D721Med (cell line): Measurements from ENCODE around the gene SSU72.

Experiments used
- DNase-seq: peaks from one replicate; pipeline ENCODE4 v3.0.0; 2011; ENCODE audit warnings: low spot score; ENCODE audit not compliant: insufficient read length
- FAIRE-seq: peaks from 2 replicates; lab custom pipeline; 2011; peaks lifted over from hg19 to GRCh38; lab: Jason Lieb, UNC
- TF ChIP-seq, protein P1 (sequence below): IDR thresholded peaks from 2 replicates; pipeline ENCODE4 v1.5.1; 2012; ENCODE audit warnings: mild to moderate bottlenecking, control low read depth; ENCODE audit not compliant: insufficient read depth; ENCODE audit errors: missing control alignments

The SSU72 gene

GRCh38 chr1:1577367-1578011, 2.8 kb upstream of the SSU72 start:
- DNase-seq = no peak
- TF ChIP-seq, protein P1, sequence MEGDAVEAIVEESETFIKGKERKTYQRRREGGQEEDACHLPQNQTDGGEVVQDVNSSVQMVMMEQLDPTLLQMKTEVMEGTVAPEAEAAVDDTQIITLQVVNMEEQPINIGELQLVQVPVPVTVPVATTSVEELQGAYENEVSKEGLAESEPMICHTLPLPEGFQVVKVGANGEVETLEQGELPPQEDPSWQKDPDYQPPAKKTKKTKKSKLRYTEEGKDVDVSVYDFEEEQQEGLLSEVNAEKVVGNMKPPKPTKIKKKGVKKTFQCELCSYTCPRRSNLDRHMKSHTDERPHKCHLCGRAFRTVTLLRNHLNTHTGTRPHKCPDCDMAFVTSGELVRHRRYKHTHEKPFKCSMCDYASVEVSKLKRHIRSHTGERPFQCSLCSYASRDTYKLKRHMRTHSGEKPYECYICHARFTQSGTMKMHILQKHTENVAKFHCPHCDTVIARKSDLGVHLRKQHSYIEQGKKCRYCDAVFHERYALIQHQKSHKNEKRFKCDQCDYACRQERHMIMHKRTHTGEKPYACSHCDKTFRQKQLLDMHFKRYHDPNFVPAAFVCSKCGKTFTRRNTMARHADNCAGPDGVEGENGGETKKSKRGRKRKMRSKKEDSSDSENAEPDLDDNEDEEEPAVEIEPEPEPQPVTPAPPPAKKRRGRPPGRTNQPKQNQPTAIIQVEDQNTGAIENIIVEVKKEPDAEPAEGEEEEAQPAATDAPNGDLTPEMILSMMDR = no peak
- FAIRE-seq = no peak

- DNase-seq (no peak), FAIRE-seq (no peak)
- TF ChIP-seq, protein P1 = peak; percentile 24
Observed at GRCh38 chr1:1573843-1574720, 581 bp downstream of the SSU72 start.

DNA sequence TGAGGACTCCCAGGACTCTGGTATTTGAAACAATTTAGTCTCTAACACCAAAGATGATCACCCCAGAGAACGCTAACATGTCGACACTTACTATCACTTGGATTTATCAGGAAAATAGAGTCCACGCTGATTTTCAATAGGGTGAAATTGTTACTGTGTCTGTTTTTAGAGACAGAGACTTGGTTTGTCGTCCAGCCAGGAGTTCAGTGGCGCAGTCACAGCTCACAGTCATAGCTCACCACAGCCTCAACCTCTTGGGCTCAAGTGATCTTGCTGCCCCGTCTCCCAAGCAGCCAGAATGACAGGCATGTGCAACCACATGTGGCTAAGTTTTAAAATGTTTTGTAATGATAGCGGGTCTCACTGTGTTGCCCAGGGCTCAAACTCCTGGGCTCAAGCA, 5.3 kb downstream of the SSU72 start:
- DNase-seq (no peak), FAIRE-seq (no peak)
- TF ChIP-seq, protein P1 = no peak

DNA sequence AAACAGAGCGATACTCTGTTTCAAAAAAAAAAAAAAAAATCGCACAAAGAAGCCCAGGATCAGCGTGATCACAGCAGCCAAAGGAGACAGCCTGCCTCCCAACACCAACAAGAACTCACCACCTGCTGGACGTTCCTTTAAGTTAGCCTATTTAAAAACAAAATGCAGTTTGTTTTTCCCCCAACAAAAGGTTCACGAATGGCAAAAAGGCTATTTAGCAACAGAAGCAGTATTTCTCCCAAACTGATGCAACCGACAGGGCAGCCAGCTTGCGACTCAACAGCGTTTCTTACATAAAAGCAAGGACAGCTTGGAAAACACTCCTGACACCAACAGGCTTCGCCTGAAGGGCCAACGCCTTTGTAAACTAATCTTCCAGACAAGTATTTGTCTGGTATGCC, 6.8 kb downstream of the SSU72 start:
- no peak for DNase-seq
- TF ChIP-seq, protein P1 = no peak

GRCh38 chr1:1567152-1567875, 7.3 kb downstream of the SSU72 start:
- DNase-seq = no peak
- no peak for FAIRE-seq
- TF ChIP-seq, protein P1 = no peak

More for the DNA sequence above, 6.8 kb downstream of the SSU72 start:
- no peak for FAIRE-seq

- DNase-seq (no peak), FAIRE-seq (no peak)
- TF ChIP-seq, protein P1 = no peak
Observed at GRCh38 chr1:1565340-1565739, 9.3 kb downstream of the SSU72 start.
